ENCODE results near the gene SLC22A23. TPM values are rescaled to one million over a fixed set of nuclear protein-coding genes. Genes with fewer than 3 reads are reported as not detected.

The SLC22A23 gene
- total RNA-seq, 2 experiments from 2014 or later = 1.3 to 1.4 TPM

DNA sequence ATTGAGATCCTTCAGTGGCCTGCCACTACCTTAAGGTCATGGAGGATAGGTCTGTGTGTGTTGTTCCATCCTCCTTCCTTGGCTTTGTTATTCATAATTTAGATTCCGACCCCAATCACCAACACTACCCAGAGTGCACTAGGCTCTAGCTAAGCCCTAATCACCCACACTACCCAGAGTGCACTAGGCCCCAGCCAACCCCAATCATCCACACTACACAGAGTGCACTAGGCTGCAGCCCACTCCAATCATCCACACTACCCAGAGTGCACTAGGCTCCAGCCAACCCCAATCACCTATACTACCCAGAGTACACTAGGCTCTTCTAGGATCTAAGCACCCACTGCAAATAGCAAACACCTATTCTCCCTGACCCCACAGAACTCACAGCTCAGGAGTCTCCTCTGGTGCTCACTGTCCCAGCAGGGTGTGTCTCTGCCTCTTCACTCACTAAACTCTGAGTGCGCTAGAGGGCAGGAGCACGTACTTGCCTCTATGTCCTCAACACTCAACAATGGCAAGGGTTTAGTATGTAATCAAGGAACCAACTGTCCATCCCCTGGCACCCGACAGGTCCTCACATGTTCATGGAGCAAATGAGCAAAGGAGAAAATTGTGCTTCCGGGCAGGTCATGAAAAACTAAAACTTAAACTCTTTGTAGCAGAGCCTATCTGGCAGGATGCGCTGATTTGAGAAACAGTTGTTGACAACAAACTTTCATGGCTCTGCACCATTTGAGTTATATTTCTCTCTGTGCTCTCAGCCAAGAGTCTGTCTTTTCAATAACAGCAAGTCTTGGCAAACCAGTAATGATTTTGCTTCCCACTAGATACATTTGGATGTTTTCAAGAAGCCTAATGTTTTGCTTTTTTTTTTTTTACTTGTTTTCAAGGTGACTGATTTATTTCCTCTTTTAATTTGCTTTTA is 54.3 kb downstream of the SLC22A23 start:
- Mint-ChIP-seq H3K27me3 (ENCODE audit: low read depth) (no peaks in the 10 kb centered on the region), H3K36me3 (ENCODE audit: low read depth) (peaks cover 2% of the 10 kb centered on the region), H3K4me1 (ENCODE audit: low read depth) (no peaks in the 10 kb centered on the region), H3K9me3 (no peaks in the 10 kb centered on the region), H3K4me3 (no peak overlapping the region), H3K27ac (no peak overlapping the region)
- intact Hi-C loops (cut with micrococcal nuclease) = no loop called here
- no peak for DNase-seq
- CTCF ChIA-PET = no interaction called here

DNA sequence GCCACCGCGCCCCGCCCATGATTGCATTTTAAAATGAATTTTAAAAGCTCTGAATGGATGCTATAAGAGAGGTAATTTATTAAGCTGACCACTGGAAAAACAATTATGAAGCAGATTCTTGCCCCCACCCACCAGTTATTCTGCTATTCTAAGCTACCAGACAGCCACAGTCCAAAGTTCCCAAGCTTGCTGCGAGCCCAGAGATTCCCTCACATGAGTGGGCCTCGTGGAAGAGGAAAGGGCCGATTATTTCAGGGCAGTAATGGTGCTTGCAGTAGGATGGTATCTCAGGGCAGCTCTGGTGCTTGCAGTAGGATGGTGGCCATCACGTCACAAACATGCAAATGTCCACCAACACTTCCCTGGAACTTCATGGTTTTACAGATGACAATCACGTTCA is 56.7 kb downstream of the SLC22A23 start:
- Mint-ChIP-seq H3K9me3 (no peaks in the 10 kb centered on the region), H3K27ac (no peak overlapping the region), H3K4me1 (ENCODE audit: low read depth) (no peaks in the 10 kb centered on the region), H3K36me3 (ENCODE audit: low read depth) (no peaks in the 10 kb centered on the region), H3K27me3 (ENCODE audit: low read depth) (no peaks in the 10 kb centered on the region), H3K4me3 (no peak overlapping the region)
- CTCF ChIA-PET = no interaction called here
- intact Hi-C loops (cut with micrococcal nuclease) = no loop called here
- DNase-seq = no peak

DNA sequence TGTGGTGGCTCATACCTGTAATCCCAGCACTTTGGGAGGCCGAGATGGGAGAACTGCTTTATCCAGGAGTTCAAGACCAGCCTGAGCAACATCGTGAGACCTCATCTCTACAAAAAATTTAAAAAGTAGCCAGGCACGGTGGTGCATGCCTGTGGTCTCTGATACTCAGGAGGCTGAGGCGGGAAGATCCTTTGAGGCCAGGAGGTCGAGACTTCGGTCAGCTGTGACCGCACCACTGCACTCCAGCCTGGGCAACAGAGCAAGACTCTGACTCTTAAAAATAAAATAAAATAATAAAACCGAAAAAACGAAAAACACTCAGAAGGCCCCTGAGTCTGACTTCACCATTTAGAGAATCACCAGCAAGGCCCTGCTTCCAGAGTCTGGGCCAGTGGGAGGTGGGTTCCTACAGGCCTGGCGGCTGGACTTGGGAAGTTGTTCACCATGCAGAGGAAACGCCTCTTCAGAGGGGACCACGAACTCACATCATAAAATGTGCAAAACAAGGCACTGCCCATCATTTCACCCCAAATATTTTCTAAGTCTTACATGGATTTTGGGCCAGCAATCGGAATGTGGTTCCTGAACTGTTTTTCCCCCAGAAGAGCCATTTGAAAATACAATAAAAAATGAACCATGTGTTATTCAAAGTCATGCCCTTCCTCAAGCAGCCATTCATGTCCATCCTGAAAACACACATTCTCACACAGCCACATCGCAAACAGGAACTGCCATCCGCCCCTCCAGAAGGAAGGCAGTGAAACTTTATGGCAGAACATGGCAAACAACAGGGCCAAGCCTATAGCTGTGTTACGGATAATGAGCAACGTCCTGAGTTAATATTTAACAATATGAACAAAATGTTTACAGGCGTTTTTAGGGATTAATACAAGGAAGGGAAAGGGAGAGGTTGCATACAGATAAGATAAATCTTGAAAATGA is 57.8 kb downstream of the SLC22A23 start:
- DNase-seq = no peak
- intact Hi-C loops (cut with micrococcal nuclease) = no loop called here
- Mint-ChIP-seq H3K9me3 (no peaks in the 10 kb centered on the region), H3K36me3 (ENCODE audit: low read depth) (no peaks in the 10 kb centered on the region), H3K4me1 (ENCODE audit: low read depth) (no peaks in the 10 kb centered on the region), H3K27ac (no peak overlapping the region), H3K4me3 (no peak overlapping the region), H3K27me3 (ENCODE audit: low read depth) (no peaks in the 10 kb centered on the region)
- CTCF ChIA-PET = no interaction called here

DNA sequence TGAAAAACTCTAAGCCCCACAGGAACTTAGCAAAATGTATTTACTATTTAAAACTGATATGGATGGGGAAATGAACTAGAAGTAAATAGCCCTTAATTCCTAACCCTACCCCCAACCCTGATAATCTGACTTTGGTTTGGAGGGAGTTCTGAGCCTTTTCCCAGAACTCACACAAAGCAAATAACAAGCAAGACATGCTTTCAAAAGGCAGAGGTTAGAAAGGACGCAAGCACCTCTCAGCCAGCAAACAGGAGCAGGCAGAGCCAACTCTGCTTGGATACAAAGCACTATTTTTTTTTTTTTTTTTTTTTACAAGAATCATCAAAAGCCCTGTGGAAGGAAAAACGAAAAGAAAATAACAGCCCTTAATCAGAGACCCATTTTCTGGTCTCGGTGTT is 58.7 kb downstream of the SLC22A23 start:
- CTCF ChIA-PET = no interaction called here
- Mint-ChIP-seq H3K27ac (no peak overlapping the region), H3K27me3 (ENCODE audit: low read depth) (no peaks in the 10 kb centered on the region), H3K4me1 (ENCODE audit: low read depth) (no peaks in the 10 kb centered on the region), H3K4me3 (no peak overlapping the region), H3K36me3 (ENCODE audit: low read depth) (no peaks in the 10 kb centered on the region), H3K9me3 (no peaks in the 10 kb centered on the region)
- no peak for DNase-seq
- intact Hi-C loops (cut with micrococcal nuclease) = no loop called here

DNA sequence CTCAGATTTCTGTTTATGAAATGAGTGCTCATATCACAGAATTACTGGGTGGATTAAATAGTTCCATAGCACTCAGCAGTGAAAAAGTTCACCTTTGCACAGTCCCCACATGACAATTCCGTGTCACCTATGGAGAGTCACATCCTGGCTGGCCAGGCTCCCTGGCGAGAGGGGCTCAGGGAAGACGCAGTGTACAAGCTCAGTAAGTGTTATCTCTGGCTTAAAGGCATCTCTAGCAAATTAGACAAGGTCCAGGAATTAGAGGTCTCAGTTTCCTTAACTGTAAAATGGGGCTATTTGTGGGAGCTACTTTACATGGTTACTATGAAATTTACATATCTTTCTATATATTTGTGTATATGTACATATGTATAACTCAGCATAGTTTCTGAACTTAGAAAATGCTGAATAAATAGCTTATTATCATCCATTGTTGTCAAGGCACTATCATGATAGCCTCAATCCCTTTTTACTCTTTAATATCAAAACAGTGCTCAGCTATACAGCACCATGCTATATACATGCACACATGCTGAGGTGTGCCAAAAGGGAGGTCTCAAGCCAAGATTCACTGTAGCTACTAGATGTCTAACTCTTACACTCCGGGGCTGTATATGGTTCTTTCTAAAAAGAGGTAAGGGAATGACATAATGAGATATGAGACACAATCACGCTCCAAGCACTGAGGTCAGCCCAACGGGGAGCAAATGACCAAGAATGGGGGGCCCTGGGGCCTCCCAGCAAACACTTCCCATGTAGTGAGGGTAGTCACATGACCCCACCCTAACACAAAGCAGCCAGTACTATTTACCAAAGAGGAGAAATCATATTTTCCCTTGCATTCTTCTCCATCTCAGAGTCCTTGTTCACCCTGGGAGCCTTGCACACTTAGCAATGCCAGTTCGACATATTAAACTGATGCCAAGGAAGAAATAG is 59.4 kb downstream of the SLC22A23 start:
- no peak overlapping the region for H3K4me3 Mint-ChIP-seq
- DNase-seq = no peak
- no peaks in the 10 kb centered on the region for H3K4me1 Mint-ChIP-seq (ENCODE audit: low read depth)
- no peak overlapping the region for H3K27ac Mint-ChIP-seq
- no peaks in the 10 kb centered on the region for H3K27me3 Mint-ChIP-seq (ENCODE audit: low read depth)
- intact Hi-C loops (cut with micrococcal nuclease) = no loop called here
- no peaks in the 10 kb centered on the region for H3K36me3 Mint-ChIP-seq (ENCODE audit: low read depth)
- no peaks in the 10 kb centered on the region for H3K9me3 Mint-ChIP-seq
- CTCF ChIA-PET = no interaction called here

DNA sequence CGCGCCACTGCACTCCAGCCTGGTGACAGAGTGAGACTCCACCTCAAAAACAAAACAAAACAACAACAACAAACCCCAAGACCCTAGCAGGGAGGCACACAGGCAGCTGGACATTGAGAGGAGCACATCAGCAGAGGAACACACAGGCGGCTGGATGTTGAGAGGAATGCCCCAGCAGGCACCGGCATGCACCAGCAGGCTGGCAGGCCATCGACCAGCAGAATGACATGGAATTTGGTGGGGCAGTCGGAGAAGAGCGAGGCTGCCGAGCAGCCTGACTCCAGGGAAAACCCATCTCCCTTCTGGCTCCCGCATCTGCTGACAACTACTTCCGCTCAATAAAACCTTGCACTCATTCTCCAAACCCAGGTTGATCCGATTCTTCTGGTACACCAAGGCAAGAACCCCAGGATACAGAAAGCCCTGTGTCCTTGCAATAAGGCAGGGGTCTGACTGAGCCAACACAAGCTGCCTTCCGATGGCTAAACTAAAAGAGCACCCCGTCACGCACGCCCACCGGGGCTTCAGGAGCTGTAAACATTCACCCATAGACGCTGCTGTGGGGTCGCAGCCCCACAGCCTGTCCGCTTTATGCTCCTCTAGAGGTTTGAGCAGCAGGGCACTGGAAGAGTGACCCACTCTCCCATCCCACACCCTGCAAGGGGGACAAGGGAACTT is 60.2 kb downstream of the SLC22A23 start:
- Mint-ChIP-seq H3K4me3 (no peak overlapping the region), H3K27ac (no peak overlapping the region), H3K4me1 (ENCODE audit: low read depth) (no peaks in the 10 kb centered on the region), H3K36me3 (ENCODE audit: low read depth) (no peaks in the 10 kb centered on the region), H3K9me3 (no peaks in the 10 kb centered on the region), H3K27me3 (ENCODE audit: low read depth) (no peaks in the 10 kb centered on the region)
- no peak for DNase-seq
- CTCF ChIA-PET = interaction anchor here (1.4 kb wide), 1 partner anchor 14 kb away, joined by 6 read pairs; no protein-coding TSS in a partner anchor
- intact Hi-C loops (cut with micrococcal nuclease) = no loop called here

DNA sequence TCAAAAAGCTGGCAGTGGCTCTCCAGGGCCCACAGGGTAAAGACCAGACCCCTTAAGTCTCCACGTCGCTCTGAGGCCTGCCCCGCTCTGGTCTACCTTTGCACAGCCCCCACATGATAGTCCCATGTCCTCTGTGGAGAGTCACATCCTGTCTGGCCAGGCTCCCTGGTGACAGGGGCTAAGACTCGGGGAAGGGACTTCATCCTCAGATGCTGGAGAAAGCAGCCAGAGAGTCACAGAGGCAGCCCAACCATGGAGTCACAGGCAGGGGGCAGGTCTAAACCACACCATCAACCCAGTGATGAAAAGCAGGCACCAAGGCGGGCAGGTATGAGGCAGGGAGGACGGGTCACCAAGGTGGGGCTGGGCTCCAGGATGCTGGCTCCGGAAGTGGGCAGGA is 62.2 kb downstream of the SLC22A23 start:
- DNase-seq = no peak
- CTCF ChIA-PET = no interaction called here
- intact Hi-C loops (cut with micrococcal nuclease) = no loop called here
- Mint-ChIP-seq H3K27ac (no peak overlapping the region), H3K27me3 (ENCODE audit: low read depth) (no peaks in the 10 kb centered on the region), H3K36me3 (ENCODE audit: low read depth) (no peaks in the 10 kb centered on the region), H3K9me3 (no peaks in the 10 kb centered on the region), H3K4me3 (no peak overlapping the region), H3K4me1 (ENCODE audit: low read depth) (no peaks in the 10 kb centered on the region)

DNA sequence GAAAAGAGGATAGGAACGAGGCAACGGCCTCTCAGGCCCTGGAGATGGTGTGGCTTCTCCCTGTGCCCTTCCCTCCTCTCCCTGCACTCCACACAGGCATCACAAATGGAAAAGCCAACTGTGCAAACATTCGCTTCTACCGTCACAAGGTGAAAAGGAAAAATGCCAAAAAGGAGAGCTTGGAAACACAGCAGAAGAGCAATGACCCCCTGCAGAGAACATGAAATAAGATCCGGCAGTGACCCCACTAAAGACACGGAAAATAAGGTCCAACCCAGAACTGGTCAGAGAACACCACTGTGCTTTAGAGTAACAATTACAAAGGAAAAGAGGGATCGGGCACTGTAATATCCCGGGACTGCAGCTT is 63.0 kb downstream of the SLC22A23 start:
- H3K36me3 Mint-ChIP-seq (ENCODE audit: low read depth) = no peaks in the 10 kb centered on the region
- H3K4me3 Mint-ChIP-seq = no peak overlapping the region
- no peaks in the 10 kb centered on the region for H3K9me3 Mint-ChIP-seq
- no peaks in the 10 kb centered on the region for H3K4me1 Mint-ChIP-seq (ENCODE audit: low read depth)
- H3K27me3 Mint-ChIP-seq (ENCODE audit: low read depth) = no peaks in the 10 kb centered on the region
- intact Hi-C loops (cut with micrococcal nuclease) = no loop called here
- no peak for DNase-seq
- no peak overlapping the region for H3K27ac Mint-ChIP-seq
- CTCF ChIA-PET = no interaction called here

DNA sequence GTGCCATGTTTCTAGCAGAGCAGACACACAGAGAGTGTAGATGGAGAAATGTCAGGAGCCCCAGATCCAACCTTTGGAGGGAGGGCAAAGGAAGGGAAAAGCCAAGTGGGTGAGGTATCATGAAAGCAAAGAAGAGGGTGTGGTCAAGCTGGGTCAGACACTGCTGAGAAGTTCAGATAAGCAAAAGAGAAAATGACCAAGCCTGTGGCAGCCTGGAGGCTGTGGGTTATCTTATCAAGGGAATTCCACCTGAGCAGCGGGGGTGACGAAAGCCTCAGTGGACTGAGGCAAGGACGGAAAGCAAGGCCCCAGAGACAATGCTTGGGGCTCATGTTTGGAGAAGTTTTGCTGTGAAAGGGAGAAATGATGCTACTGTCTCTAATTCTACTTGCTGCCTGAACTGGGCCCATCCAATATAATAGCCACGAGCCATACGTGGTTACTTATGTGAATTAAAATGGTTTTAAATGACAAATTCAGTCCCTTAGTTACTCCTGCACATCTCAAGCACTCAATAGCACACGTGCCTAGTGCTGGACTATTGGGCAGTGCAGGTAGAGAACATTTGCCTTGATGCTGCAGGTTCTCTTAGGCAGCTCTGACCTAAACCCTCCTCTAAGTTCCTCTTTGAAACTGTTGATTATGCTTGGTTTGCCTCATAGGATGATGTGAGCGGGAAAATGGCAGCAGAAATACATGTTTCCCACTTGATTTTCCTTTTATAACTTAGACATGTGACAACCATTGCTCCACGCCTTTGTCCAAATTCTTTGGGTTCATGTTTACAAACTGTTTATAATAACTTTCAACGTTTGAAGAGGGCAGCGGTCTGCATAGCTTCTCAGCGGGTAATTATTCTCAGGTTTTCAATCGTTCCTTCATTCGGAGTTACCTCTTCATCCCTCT is 63.7 kb downstream of the SLC22A23 start:
- intact Hi-C loops (cut with micrococcal nuclease) = no loop called here
- no peak for DNase-seq
- Mint-ChIP-seq H3K4me1 (ENCODE audit: low read depth) (no peaks in the 10 kb centered on the region), H3K9me3 (no peaks in the 10 kb centered on the region), H3K36me3 (ENCODE audit: low read depth) (no peaks in the 10 kb centered on the region), H3K27ac (no peak overlapping the region), H3K27me3 (ENCODE audit: low read depth) (no peaks in the 10 kb centered on the region), H3K4me3 (no peak overlapping the region)
- CTCF ChIA-PET = no interaction called here

DNA sequence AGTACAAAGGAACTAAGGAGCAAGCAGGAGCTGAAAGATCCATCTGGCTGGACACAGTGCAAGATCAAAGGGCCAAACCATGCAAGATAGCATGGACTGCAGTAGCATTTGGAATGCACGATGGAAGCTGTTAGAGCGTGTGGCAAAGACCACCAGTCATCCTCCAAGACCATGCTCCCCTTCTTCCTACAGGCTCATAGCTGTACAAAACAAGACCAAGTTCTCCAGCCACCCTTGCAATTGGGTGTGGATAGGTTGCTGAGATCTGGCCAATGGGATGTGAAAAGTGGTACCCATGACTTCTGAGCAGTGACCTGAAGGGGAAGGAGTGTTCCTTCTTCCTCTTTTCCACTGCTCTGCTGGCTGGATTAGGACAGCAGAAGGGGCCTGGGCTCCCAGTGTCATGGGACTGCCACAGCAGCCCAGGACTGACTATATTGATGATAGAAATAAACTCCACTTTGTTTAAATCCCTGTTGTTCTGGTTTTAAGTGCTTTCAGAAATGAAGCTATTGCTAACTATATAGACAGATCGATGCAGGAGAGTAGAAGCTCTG is 64.9 kb downstream of the SLC22A23 start:
- Mint-ChIP-seq H3K36me3 (ENCODE audit: low read depth) (no peaks in the 10 kb centered on the region), H3K27ac (no peak overlapping the region), H3K27me3 (ENCODE audit: low read depth) (no peaks in the 10 kb centered on the region), H3K9me3 (no peaks in the 10 kb centered on the region), H3K4me1 (ENCODE audit: low read depth) (no peaks in the 10 kb centered on the region), H3K4me3 (no peak overlapping the region)
- intact Hi-C loops (cut with micrococcal nuclease) = no loop called here
- no peak for DNase-seq
- CTCF ChIA-PET = interaction anchor here (1.3 kb wide), 1 partner anchor 19 kb away, joined by 3 read pairs; no protein-coding TSS in a partner anchor

DNA sequence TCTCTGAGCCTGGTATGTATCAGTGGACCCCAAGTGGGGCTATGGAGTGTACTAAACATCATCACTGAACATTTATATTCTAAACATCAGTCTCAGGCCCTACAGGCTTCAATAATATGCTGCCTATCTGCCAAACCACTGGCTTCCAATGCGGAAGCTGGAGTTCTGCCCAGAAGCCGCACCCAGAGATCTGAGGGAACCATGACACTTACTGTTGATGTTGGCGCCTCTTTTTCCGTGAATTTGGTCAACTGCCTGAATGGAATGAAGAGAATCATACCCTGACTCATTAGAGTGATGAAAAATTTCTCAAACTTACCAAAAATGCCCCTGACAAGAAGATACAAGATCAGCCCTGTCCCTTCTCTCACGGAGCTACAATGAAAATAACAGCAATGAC is 66.2 kb downstream of the SLC22A23 start:
- intact Hi-C loops (cut with micrococcal nuclease) = no loop called here
- Mint-ChIP-seq H3K9me3 (no peaks in the 10 kb centered on the region), H3K27ac (no peak overlapping the region), H3K4me3 (no peak overlapping the region), H3K4me1 (ENCODE audit: low read depth) (no peaks in the 10 kb centered on the region), H3K36me3 (ENCODE audit: low read depth) (no peaks in the 10 kb centered on the region), H3K27me3 (ENCODE audit: low read depth) (no peaks in the 10 kb centered on the region)
- CTCF ChIA-PET = interaction anchor here (0.9 to 1.3 kb wide), 2 partner anchors 20 to 139 kb away, joined by 3 read pairs; no protein-coding TSS in a partner anchor
- no peak for DNase-seq
